ENCODE data around the gene CLBA1. TPM values are rescaled to one million over a fixed set of nuclear protein-coding genes. Genes with fewer than 3 reads are reported as not detected.

CLBA1 gene
- total RNA-seq, 5 donors from 2014 or later (not counting 1 experiment from before 2014, with no cell fraction given): 1.2 to 3.4 (median 2.7) TPM

- Histone ChIP-seq H3K4me3 (ENCODE audit: control insufficient read depth in 1 of 2, extremely low read depth in 1 of 2, low read length in 1 of 2) (peak overlapping the region; percentile 63 to 87), H3K27me3 (replicated peaks in 1 of 2; ENCODE audit: control insufficient read depth in 2 of 2, extremely low read depth in 1 of 2, insufficient read depth in 2 of 2, low read length in 1 of 2) (no peaks in the 10 kb centered on the region), H3K9me3 (no peaks in the 10 kb centered on the region), H3K36me3 (ENCODE audit: control insufficient read depth in 2 of 2, extremely low read depth in 1 of 2, insufficient read depth in 1 of 2, low read length in 1 of 2) (no peaks in the 10 kb centered on the region), H3K4me1 (ENCODE audit: control insufficient read depth in 1 of 2, extremely low read depth in 1 of 2, insufficient read depth in 2 of 2, low read length in 2 of 2) (peaks cover 12 to 63% of the 10 kb centered on the region in 2 experiments), H3K27ac (ENCODE audit: low read length) (peak overlapping the region; percentile 67)
- 0% methylated on average over 17 of the region's 20 CpGs for WGBS (ENCODE audit: insufficient coverage)
- H3K4me1 Mint-ChIP-seq: peaks cover 41 to 82% (median 69%) of the 10 kb centered on the region in 3 donors
- CTCF ChIA-PET: interaction anchor here in 1 of 2 donors (0.6 to 0.8 kb wide), 2 partner anchors 21 to 401 kb away, joined by 3 read pairs; no protein-coding TSS in a partner anchor
- H3K9me3 Mint-ChIP-seq: no peaks in the 10 kb centered on the region
- peak overlapping the region; percentile 94 for H3K27ac Mint-ChIP-seq
- ATAC-seq (replicated peaks in 1 of 4): peak in 1 of 4 experiments; percentile 2
- H3K36me3 Mint-ChIP-seq: peaks cover 5% of the 10 kb centered on the region
- H3K4me3 Mint-ChIP-seq: peak overlapping the region; percentile 90 to 96 (median 92)
- POLR2A ChIA-PET: interaction anchor here (0.6 kb wide), 2 partner anchors 14 to 53 kb away, joined by 3 to 4 read pairs; no protein-coding TSS in a partner anchor
- no peaks in the 10 kb centered on the region for H3K27me3 Mint-ChIP-seq
- peak in 9 of 35 experiments; percentile 12 to 58 (median 14) for DNase-seq
These were observed 36.2 kb downstream of the CLBA1 start for GRCh38 chr14:105021656-105022275.

DNA sequence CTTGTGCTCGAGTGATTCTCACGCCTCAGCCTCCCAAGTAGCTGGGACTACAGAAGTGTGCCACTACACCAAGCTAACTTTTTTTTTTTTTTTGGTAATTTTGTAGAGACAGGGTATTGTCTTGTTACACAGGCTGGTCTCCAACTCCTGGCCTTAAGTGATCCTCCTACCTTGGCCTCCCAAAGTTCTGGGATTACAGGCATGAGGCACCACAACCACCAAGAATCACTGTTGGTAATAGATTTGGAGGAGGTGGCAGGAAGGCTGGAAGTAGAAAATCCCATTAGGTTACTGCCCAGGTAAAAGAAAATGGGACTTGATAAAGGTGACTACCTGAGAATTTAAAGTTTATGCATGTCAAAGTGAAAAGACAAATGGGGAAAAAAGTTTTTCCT lies 36.7 kb downstream of the CLBA1 start:
- H3K27me3 Mint-ChIP-seq: no peaks in the 10 kb centered on the region
- Histone ChIP-seq H3K4me1 (ENCODE audit: control insufficient read depth in 1 of 2, extremely low read depth in 1 of 2, insufficient read depth in 2 of 2, low read length in 2 of 2) (peaks cover 12 to 59% of the 10 kb centered on the region in 2 experiments), H3K27ac (ENCODE audit: low read length) (no peak overlapping the region), H3K4me3 (ENCODE audit: control insufficient read depth in 1 of 2, extremely low read depth in 1 of 2, low read length in 1 of 2) (no peak overlapping the region), H3K36me3 (ENCODE audit: control insufficient read depth in 2 of 2, extremely low read depth in 1 of 2, insufficient read depth in 1 of 2, low read length in 1 of 2) (no peaks in the 10 kb centered on the region), H3K9me3 (no peaks in the 10 kb centered on the region), H3K27me3 (replicated peaks in 1 of 2; ENCODE audit: control insufficient read depth in 2 of 2, extremely low read depth in 1 of 2, insufficient read depth in 2 of 2, low read length in 1 of 2) (no peaks in the 10 kb centered on the region)
- ATAC-seq (replicated peaks in 1 of 4) (no peak), DNase-seq (no peak)
- H3K4me3 Mint-ChIP-seq: peak overlapping the region; percentile 90 to 96 (median 92)
- CTCF ChIA-PET: interaction anchor here in 1 of 2 donors (0.6 to 0.8 kb wide), 2 partner anchors 20 to 400 kb away, joined by 3 read pairs; no protein-coding TSS in a partner anchor
- peaks cover 42 to 79% (median 64%) of the 10 kb centered on the region in 3 donors for H3K4me1 Mint-ChIP-seq
- POLR2A ChIA-PET: interaction anchor here (0.6 kb wide), 2 partner anchors 15 to 53 kb away, joined by 3 to 4 read pairs; no protein-coding TSS in a partner anchor
- peak overlapping the region in 1 of 2 donors; percentile 16 for H3K27ac Mint-ChIP-seq
- H3K9me3 Mint-ChIP-seq: no peaks in the 10 kb centered on the region
- H3K36me3 Mint-ChIP-seq: peaks cover 5% of the 10 kb centered on the region
- no CpG with 5 or more reads among the region's 2 CpGs for whole genome bisulfite sequencing (ENCODE audit: insufficient coverage)

- H3K27ac Mint-ChIP-seq: peak overlapping the region; percentile 59 to 70
- no peaks in the 10 kb centered on the region for H3K9me3 Mint-ChIP-seq
- DNase-seq (no peak), ATAC-seq (replicated peaks in 1 of 4) (no peak)
- Histone ChIP-seq H3K36me3 (ENCODE audit: control insufficient read depth in 2 of 2, extremely low read depth in 1 of 2, insufficient read depth in 1 of 2, low read length in 1 of 2) (no peaks in the 10 kb centered on the region), H3K27me3 (replicated peaks in 1 of 2; ENCODE audit: control insufficient read depth in 2 of 2, extremely low read depth in 1 of 2, insufficient read depth in 2 of 2, low read length in 1 of 2) (no peaks in the 10 kb centered on the region), H3K9me3 (no peaks in the 10 kb centered on the region), H3K4me3 (ENCODE audit: control insufficient read depth in 1 of 2, extremely low read depth in 1 of 2, low read length in 1 of 2) (no peak overlapping the region), H3K4me1 (ENCODE audit: control insufficient read depth in 1 of 2, extremely low read depth in 1 of 2, insufficient read depth in 2 of 2, low read length in 2 of 2) (peaks cover 12 to 53% of the 10 kb centered on the region in 2 experiments), H3K27ac (ENCODE audit: low read length) (no peak overlapping the region)
- ChIA-PET CTCF (no interaction called here), POLR2A (no interaction called here)
- peaks cover under 1% of the 10 kb centered on the region for H3K36me3 Mint-ChIP-seq
- peaks cover 36 to 70% (median 60%) of the 10 kb centered on the region in 3 donors for H3K4me1 Mint-ChIP-seq
- no peaks in the 10 kb centered on the region for H3K27me3 Mint-ChIP-seq
- 97% methylated on average over 8 of the region's 11 CpGs for WGBS (ENCODE audit: insufficient coverage)
- H3K4me3 Mint-ChIP-seq: peak overlapping the region in 1 of 3 donors; percentile 28
These were observed 37.6 kb downstream of the CLBA1 start for GRCh38 chr14:105023144-105023543.

DNA sequence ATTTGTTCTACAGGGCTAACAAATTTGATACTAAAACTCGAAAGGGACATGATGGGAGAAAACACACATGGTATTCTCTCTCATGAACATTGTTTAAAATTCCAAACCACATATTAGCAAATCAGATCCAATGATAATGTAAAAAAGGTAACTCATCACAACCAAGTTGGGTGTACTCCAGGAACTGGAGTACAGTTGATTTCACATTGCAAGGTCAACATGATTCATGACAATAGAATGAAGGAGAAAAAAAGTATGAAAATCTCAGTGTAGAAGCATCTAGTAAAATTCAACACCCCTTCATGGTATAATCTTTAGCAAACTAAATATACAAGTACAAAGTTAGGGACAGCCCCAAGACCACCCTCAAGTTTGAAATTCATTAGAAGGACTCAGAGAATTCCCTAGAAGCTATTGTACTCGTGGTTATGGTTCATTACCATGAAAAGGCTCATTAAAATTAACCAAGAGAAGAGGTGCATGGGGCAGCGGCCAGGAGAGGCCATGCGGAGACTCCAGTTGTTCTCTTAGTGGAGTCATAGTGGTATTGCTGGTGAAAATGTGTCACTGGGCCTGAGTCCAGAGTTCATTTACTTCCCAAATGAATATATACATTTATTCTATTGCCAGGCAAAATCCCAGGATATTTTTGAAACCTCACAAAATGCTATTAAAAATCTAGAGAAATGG lies 38.3 kb downstream of the CLBA1 start:
- H3K4me1 ChIP-seq (ENCODE audit: control insufficient read depth in 1 of 2, extremely low read depth in 1 of 2, insufficient read depth in 2 of 2, low read length in 2 of 2): peaks cover 12 to 45% of the 10 kb centered on the region in 2 experiments
- Mint-ChIP-seq H3K27me3 (no peaks in the 10 kb centered on the region), H3K36me3 (no peaks in the 10 kb centered on the region), H3K27ac (peak overlapping the region; percentile 59 to 70), H3K4me1 (peaks cover 29 to 63% (median 52%) of the 10 kb centered on the region in 3 donors), H3K9me3 (no peaks in the 10 kb centered on the region), H3K4me3 (peak overlapping the region in 1 of 3 donors; percentile 28)
- H3K9me3 ChIP-seq: no peaks in the 10 kb centered on the region
- H3K27ac ChIP-seq (ENCODE audit: low read length): peak overlapping the region; percentile 30
- no peaks in the 10 kb centered on the region for H3K27me3 ChIP-seq (replicated peaks in 1 of 2; ENCODE audit: control insufficient read depth in 2 of 2, extremely low read depth in 1 of 2, insufficient read depth in 2 of 2, low read length in 1 of 2)
- CTCF ChIA-PET: no interaction called here
- H3K4me3 ChIP-seq (ENCODE audit: control insufficient read depth in 1 of 2, extremely low read depth in 1 of 2, low read length in 1 of 2): no peak overlapping the region
- WGBS (ENCODE audit: insufficient coverage): no CpG with 5 or more reads among the region's 4 CpGs
- ATAC-seq (replicated peaks in 1 of 4) (no peak), DNase-seq (no peak)
- POLR2A ChIA-PET: no interaction called here
- H3K36me3 ChIP-seq (ENCODE audit: control insufficient read depth in 2 of 2, extremely low read depth in 1 of 2, insufficient read depth in 1 of 2, low read length in 1 of 2): no peaks in the 10 kb centered on the region

DNA sequence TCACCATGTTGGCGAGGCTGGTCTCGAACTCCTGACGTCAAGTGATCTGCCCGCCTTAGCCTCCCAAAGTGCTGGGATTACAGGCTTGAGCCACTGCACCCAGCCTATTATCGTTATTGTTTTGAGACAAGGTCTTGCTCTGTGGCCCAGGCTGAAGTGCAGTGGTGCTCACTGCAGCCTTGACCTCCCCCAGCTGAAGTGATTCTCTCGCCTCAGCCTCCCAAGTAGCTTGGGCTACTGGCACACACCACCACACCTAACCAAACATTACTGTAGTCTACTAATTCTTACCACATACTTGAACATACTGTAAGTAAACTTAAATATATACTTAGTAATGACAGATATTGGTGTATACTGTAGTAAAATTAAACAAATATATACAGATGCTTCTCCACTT lies 39.8 kb downstream of the CLBA1 start:
- H3K9me3 ChIP-seq: no peaks in the 10 kb centered on the region
- ChIA-PET CTCF (interaction anchor here in 1 of 2 donors (1.4 kb wide), 1 partner anchor 61 kb away, joined by 3 read pairs; no protein-coding TSS in a partner anchor), POLR2A (no interaction called here)
- no peaks in the 10 kb centered on the region for H3K9me3 Mint-ChIP-seq
- DNase-seq: no peak
- peak overlapping the region; percentile 30 for H3K27ac ChIP-seq (ENCODE audit: low read length)
- H3K4me3 ChIP-seq (ENCODE audit: control insufficient read depth in 1 of 2, extremely low read depth in 1 of 2, low read length in 1 of 2): no peak overlapping the region
- no peaks in the 10 kb centered on the region for H3K27me3 ChIP-seq (replicated peaks in 1 of 2; ENCODE audit: control insufficient read depth in 2 of 2, extremely low read depth in 1 of 2, insufficient read depth in 2 of 2, low read length in 1 of 2)
- peaks cover 16 to 49% (median 39%) of the 10 kb centered on the region in 3 donors for H3K4me1 Mint-ChIP-seq
- peak overlapping the region; percentile 85 to 90 for H3K27ac Mint-ChIP-seq
- no peaks in the 10 kb centered on the region for H3K36me3 ChIP-seq (ENCODE audit: control insufficient read depth in 2 of 2, extremely low read depth in 1 of 2, insufficient read depth in 1 of 2, low read length in 1 of 2)
- ATAC-seq (replicated peaks in 1 of 4): no peak
- H3K4me3 Mint-ChIP-seq: no peak overlapping the region
- WGBS (ENCODE audit: insufficient coverage): 94% methylated on average over 5 of the region's 6 CpGs
- H3K27me3 Mint-ChIP-seq: no peaks in the 10 kb centered on the region
- H3K4me1 ChIP-seq (ENCODE audit: control insufficient read depth in 1 of 2, extremely low read depth in 1 of 2, insufficient read depth in 2 of 2, low read length in 2 of 2): peaks cover 5 to 31% of the 10 kb centered on the region in 2 experiments
- no peaks in the 10 kb centered on the region for H3K36me3 Mint-ChIP-seq

DNA sequence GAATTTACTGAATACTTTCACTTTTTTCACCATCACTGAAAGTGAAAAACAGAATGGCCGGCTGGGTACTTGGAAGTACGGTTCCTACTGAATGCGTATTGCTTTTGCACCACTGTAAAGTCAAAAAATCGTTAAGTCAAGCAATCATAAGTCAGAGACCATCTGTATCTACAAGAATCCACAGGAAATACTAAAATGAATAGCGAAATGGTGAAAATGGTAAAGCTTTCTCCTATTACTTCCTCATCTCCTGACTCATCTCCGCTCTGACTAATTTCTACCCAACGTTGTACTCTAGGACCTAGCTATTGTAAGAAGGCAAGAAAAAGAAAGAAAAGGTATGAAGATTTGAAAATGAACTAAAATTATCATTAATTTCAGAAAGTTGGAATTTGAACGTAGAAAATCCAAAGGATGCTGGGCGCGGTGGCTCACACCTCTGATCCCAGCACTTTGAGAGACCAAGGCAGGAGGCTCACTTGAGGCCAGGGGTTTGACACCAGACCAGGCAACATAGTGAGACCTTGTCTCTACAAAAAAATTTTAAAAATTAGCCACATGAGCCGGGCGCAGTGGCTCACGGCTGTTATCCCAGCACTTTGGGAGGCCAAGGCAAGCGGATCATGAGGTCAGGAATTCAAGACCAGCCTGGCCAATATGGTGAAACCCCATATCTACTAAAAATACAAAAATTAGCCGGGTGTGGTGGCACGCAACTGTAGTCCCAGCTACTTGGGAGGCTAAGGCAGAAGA lies 40.6 kb downstream of the CLBA1 start:
- no peaks in the 10 kb centered on the region for H3K36me3 Mint-ChIP-seq
- ChIA-PET POLR2A (no interaction called here), CTCF (interaction anchor here in 1 of 2 donors (1.4 kb wide), 1 partner anchor 60 kb away, joined by 3 read pairs; no protein-coding TSS in a partner anchor)
- DNase-seq (no peak), ATAC-seq (replicated peaks in 1 of 4) (no peak)
- H3K27me3 Mint-ChIP-seq: no peaks in the 10 kb centered on the region
- H3K36me3 ChIP-seq (ENCODE audit: control insufficient read depth in 2 of 2, extremely low read depth in 1 of 2, insufficient read depth in 1 of 2, low read length in 1 of 2): no peaks in the 10 kb centered on the region
- peak overlapping the region; percentile 67 to 81 for H3K27ac Mint-ChIP-seq
- H3K4me3 Mint-ChIP-seq: peak overlapping the region in 1 of 3 donors; percentile 51
- 87% methylated on average over 6 of the region's 16 CpGs for WGBS (ENCODE audit: insufficient coverage)
- H3K4me1 ChIP-seq (ENCODE audit: control insufficient read depth in 1 of 2, extremely low read depth in 1 of 2, insufficient read depth in 2 of 2, low read length in 2 of 2): peaks cover 5 to 31% of the 10 kb centered on the region in 2 experiments
- peaks cover 16 to 54% (median 39%) of the 10 kb centered on the region in 3 donors for H3K4me1 Mint-ChIP-seq
- no peak overlapping the region for H3K4me3 ChIP-seq (ENCODE audit: control insufficient read depth in 1 of 2, extremely low read depth in 1 of 2, low read length in 1 of 2)
- no peaks in the 10 kb centered on the region for H3K27me3 ChIP-seq (replicated peaks in 1 of 2; ENCODE audit: control insufficient read depth in 2 of 2, extremely low read depth in 1 of 2, insufficient read depth in 2 of 2, low read length in 1 of 2)
- peak overlapping the region; percentile 30 for H3K27ac ChIP-seq (ENCODE audit: low read length)
- H3K9me3 ChIP-seq: no peaks in the 10 kb centered on the region
- H3K9me3 Mint-ChIP-seq: no peaks in the 10 kb centered on the region
